Measurements from ENCODE around the gene PCNX3.

PCNX3 gene

DNA sequence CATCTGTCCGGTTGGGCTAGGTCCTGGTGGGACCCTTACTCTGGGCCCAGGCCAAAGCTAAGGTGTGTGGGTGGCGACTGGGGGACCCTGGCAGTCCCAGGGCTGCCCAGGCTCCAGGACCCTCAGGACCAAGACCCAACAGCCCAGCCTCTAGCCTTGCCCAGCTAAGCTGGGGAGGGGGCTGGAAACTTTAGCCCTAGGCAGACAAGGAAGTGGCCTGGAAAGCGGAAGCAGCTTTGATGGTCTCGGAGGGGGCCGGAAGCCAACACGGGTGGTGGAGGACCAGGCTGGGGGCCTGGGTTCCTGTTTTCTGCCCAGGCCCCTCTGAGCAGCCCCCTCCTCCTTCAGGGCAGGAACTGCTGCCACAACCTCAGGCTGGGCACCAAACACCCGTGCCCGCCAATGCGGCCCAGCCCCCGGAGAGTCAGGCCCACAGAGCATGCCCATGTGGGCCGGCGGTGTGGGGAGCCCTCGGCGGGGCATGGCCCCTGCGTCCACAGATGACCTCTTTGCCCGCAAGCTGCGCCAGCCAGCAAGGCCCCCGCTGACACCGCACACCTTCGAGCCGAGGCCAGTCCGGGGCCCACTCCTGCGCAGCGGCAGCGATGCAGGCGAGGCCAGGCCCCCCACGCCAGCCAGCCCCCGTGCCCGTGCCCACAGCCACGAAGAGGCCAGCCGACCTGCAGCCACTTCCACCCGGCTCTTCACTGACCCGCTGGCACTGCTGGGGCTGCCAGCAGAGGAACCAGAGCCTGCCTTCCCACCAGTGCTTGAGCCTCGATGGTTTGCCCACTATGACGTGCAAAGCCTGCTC, 25.1 kb downstream of the PCNX3 start:
- DNase-seq, result no peak

DNA sequence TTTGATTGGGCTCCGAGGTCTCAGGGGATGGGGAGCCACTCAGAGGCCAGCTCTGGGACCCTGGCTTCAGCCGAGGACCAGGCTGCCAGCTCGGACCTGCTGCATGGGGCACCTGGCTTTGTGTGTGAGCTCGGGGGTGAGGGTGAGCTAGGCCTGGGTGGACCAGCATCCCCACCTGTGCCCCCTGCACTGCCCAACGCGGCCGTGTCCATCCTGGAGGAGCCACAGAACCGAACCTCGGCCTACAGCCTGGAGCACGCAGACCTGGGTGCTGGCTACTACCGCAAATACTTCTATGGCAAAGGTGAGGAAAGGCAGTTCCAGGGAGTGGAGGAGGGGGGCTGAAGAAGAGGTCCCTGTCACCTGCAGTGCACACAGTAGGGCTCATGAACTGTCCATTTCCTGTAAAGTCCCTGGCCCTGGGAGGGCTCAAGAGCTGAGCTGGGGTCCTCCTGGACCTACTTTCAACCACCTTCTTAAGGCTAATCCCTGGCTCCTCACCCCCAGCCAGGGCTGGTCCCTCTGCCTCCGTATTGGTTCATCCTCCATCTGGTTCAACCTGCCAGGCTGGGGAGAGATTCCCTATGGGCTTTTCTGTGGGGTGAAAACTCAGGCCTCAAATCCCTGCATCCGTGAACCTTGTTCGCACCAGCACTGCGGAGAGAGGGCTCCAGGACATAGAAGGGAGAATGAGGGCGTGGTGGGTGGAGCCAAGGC, 25.9 kb downstream of the PCNX3 start:
- DNase-seq, result no peak

DNA sequence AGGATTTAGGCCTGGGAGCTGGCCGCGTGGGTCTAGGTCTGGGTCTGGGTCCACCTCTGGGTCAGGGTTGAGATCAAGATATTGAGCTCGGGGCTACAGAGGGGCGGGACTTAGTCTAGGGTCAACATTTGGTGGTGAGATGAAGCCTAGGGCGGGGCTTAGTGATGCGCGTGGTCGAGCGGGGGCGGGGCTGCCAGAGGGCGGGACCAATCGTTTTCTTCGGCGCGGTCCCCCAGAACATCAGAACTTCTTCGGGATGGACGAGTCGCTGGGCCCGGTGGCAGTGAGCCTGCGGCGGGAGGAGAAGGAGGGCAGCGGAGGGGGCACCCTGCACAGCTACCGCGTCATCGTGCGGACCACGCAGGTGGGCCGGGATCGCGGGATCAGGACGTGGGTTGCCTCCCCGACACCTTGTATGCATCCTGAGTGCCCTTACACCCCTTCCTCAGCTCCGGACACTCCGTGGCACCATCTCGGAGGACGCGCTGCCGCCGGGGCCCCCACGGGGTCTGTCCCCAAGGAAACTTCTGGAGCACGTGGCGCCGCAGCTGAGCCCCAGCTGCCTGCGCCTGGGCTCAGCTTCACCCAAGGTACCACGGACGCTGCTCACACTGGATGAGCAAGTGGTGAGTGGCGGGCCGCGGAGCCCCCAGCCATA, 26.6 kb downstream of the PCNX3 start:
- no peak for DNase-seq

DNA sequence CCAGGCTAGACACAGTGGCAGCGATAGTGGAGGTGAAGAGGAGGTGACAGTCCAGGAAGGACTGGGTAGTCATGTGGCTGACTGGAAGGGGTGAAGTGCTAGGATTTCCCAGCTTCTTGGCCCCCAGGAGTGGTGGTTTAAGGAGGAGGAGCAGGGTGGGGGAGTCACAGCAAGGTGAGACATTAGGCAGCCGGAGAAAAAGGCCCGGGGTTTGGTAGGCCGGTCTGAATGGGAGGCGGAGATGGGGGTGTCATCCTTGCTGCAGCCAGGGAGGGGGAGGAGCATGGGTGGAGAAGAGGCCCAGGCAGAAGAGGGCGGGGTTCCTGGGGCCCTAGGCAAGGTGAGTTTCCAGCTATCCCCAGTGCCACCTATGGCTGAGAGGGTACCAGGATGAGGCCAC, 28.4 kb downstream of the PCNX3 start:
- no peak for DNase-seq

DNA sequence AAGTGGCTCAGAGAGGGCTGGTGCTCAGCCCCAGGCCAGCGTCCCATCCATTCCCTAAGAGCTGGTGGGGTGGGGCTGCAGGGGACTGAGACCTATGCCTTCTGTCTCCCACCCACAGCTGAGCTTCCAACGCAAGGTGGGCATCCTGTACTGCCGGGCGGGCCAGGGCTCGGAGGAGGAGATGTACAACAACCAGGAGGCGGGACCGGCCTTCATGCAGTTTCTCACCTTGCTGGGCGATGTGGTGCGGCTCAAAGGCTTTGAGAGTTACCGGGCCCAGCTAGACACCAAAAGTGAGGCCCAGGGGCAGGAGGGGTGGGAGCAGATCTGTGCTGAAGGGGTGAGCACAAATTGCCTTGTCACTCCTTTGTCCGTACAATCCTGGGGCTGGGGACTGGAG, 29.3 kb downstream of the PCNX3 start:
- DNase-seq, result no peak

DNA sequence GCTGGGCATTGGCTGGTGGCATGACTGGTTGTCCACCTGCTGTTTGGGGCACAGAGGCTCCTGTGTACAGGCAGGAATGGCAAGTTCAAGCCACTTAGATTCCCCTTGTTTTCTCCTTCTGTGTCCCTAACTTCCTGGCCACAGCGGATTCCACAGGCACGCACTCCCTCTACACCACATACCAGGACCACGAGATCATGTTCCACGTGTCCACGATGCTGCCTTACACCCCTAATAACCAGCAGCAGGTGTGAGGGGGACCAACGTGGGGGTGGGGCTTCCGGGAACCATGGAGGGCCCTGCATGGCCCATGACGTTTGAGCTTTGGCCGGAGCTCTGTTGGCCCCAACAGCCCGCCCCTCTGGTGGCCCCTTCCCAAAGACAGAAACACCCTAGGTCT, 30.1 kb downstream of the PCNX3 start:
- DNase-seq, result no peak

DNA sequence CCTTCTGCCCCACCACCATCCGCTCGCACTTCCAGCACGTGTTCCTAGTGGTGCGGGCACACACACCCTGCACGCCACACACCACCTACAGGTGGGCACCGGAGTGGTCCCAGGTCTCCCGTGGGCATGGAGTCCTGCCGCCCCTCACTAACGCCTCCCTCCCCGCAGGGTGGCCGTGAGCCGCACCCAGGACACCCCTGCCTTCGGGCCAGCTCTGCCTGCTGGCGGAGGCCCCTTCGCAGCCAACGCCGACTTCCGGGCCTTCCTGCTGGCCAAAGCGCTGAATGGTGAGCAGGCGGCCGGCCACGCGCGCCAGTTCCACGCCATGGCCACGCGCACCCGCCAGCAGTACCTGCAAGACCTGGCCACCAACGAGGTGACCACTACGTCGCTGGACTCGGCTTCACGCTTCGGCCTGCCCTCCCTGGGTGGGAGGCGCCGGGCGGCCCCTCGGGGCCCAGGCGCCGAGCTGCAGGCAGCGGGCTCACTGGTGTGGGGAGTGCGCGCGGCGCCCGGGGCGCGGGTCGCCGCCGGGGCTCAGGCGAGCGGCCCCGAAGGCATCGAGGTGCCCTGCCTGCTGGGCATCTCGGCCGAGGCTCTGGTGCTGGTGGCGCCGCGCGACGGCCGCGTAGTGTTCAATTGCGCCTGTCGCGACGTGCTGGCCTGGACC, 30.8 kb downstream of the PCNX3 start:
- no peak for DNase-seq

DNA sequence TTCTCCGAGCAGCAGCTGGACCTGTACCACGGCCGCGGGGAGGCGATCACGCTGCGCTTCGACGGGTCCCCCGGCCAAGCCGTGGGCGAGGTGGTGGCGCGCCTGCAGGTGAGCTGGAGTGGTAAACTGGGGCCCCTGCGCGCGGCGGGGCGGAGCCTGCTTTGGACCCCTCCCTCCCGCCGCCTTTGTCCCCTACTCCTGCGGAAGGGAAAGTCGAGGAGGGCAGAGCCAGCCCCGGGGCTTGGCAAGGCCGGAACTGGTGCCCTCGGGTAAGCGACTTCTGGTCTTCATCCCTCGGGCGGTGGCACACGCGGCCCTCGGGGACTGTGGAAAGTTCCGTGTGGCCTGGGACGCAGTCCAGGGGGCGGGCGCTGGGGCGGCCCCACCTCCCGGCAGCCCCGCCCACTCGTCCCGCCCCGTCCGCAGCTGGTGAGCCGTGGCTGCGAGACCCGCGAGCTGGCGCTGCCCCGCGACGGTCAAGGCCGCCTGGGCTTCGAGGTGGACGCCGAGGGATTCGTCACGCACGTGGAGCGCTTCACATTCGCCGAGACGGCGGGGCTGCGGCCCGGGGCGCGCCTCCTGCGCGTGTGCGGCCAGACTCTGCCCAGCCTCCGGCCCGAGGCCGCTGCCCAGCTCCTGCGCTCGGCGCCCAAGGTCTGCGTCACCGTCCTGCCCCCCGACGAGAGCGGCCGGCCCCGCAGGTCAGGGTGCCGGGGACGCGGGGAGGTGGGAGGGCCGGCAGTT, 31.6 kb downstream of the PCNX3 start:
- DNase-seq, result no peak

DNA sequence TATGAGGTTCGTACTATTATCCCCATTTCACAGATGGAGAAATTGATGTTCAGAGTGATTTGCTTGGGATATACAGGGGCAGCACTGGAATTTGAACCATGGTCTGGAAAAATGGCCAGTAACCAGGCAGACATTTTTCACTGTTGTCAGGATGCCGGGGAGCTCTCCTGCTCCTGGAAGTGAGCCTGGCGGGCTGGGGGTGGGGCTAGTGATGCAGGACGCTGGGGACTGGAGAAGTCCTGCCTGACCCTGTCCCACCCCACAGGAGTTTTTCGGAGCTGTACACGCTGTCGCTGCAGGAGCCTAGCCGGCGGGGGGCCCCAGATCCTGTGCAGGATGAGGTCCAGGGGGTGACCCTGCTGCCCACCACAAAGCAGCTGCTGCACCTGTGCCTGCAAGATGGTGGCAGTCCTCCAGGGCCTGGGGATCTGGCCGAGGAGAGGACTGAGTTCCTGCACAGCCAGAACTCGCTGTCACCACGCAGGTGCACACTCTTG, 33.5 kb downstream of the PCNX3 start:
- DNase-seq, result no peak

DNA sequence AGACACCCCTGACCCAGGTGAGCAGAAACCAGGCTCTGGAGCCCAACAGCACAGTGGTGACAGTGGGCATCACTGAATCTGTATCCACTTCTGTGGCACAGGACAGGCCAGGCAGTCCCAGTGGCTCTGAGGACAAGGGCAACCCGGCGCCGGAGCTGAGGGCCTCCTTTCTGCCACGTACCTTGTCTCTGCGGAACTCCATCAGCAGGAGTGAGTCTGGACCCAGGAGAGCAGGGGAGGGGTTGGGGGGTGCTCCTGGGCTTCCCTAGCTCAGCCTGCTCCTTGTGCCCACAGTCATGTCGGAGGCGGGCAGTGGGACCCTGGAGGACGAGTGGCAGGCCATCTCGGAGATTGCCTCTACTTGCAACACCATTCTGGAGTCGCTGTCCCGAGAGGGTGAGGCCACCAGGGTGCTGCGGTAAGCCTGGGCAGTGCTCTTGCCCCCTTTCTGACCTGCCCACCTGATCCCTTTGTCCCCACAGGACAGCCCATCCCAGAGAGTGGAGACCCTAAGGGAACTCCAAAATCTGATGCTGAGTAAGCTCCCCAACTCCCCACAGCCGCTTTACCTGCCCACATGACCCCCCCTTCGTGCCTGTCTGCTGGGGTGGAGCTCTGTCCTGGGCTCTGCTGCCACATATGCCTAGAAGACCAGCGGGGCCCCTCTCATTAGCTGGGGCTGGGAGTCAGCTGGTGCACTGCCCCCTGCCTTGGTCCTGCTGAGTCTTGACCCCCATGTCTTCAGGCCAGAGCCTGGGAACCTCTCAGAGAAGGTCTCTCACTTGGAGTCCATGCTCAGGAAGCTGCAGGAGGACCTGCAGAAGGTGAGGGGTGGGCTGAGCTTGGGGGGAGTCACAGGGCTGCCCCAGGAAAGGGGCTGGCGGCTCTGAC, 34.3 kb downstream of the PCNX3 start:
- no peak for DNase-seq

DNA sequence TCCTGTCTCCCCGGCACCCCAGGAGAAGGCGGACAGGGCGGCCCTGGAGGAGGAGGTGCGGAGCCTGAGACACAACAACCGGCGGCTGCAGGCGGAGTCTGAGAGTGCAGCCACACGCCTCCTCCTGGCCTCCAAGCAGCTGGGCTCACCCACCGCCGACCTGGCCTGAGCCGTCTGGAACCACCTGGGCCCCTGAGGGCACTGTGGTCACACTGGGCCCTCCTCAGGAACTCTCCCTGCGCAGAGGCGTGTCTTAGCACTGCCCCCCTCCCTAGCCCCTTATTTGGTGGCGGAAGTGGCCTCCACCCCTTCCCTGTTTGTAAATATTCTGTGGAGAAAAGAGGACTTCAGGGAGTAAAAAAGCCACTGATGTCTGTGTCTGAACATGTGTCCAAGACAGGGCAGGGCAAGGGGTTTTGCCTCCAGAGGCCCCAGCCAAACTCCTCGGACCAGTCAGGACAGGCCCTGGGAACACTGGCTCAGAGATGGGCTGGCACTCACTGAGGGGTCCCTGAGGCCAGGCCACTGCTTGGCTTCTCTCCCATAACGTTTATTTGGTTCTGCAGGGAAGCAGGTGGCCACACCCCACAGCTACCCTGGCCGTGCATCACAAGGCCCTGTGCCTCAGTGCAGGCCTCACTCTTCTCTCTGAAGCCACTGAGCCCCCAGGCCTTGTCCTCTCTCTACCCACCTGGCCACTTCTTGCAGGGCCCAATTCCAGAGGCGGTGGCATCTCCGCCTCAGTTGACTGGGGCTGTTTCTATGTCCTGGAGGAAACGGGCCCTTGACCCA, 35.2 kb downstream of the PCNX3 start:
- DNase-seq, result no peak

DNA sequence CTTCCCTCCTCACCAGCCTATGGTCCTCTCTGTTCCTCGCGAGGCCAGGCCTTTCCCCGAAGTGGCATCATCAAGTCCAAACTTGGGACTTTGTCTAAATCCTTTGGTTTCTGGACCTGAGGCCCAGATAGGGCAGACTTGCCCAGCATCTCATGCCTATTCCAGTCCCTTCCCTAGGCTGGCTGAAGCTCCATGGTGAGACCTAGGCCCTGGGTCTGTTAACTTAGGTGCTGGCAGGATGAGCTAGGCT, 35.7 kb downstream of the PCNX3 start:
- no peak for DNase-seq

DNA sequence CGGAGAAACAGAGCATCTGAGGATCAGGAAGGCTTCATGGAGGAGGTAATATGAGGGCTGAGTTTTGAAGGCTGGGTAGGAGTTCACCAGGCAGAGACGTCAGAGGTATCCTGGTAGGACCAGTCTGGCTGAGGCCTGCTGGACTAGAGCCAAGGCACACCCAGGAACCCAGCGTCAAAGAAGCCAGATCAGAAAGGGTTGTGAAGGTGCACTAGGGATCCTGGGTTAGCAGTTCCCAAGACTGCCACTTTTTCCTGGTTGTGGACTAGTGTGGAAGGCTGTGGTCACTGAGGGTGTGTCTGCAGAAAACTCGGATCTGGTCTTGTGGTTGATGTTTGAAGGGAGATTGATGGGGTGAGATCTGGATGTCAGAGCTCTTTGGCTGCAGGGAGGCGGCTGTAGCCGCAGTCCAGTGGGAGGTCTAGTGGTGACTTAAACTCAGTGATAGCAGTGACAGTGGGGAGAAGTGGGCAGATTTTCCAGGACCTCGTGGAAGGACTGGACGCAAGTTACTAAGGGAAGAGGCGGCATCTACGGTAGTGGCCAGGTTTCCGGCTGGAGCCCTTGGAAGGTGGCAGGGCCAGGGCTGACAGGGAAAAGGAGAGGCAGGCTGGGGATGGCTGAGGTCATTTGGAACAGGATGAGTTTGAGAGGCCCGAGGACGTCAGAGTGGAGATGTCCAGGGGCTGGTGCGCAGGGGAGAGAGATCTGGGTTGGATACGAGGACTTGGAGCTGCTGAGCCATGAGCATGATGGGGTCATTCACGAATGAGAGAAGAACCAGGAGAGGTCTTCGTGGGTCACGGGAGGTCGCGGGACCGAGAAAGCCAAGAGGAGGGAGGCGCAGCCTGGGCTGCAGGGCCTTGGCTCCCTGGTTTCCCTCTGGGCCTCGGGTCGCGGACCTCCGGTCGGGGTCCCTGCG, 36.3 kb downstream of the PCNX3 start:
- no peak for DNase-seq

DNA sequence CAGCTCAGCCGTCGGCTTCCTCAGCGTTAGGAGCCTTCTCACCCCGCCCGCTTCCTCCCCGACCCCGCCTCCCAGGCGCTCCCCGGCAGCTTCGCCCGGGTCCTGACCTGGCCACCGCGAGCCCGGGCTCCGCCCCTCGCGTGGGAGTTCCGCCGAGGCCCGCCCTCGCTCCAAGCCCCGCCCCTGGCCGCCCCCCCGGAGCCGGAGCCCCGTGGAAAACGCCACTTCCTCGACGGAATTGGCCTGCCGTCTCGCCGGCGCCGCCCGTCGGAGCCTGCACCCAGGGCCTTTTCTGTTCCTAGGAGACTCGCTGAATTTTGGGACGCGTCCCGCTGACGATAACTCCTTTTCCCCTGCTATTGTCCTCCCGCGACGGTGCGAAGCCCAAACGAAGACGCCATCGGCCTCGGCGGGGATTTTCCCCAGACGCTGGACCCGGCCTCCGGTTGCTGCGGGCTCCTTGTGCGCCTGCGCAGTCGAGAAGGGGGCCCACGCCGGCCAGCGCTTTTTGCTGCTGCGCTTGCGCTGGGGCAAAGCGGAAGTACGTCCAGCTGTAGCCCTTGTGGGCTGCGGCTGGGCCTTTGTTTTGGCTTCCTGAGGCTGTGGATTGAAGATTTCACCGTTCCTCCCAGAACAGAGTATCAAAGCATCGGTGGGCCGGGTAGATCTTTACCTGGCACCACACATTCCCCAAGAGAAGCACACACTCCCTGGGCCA, 37.1 kb downstream of the PCNX3 start:
- DNase-seq, result peak; percentile 96

DNA sequence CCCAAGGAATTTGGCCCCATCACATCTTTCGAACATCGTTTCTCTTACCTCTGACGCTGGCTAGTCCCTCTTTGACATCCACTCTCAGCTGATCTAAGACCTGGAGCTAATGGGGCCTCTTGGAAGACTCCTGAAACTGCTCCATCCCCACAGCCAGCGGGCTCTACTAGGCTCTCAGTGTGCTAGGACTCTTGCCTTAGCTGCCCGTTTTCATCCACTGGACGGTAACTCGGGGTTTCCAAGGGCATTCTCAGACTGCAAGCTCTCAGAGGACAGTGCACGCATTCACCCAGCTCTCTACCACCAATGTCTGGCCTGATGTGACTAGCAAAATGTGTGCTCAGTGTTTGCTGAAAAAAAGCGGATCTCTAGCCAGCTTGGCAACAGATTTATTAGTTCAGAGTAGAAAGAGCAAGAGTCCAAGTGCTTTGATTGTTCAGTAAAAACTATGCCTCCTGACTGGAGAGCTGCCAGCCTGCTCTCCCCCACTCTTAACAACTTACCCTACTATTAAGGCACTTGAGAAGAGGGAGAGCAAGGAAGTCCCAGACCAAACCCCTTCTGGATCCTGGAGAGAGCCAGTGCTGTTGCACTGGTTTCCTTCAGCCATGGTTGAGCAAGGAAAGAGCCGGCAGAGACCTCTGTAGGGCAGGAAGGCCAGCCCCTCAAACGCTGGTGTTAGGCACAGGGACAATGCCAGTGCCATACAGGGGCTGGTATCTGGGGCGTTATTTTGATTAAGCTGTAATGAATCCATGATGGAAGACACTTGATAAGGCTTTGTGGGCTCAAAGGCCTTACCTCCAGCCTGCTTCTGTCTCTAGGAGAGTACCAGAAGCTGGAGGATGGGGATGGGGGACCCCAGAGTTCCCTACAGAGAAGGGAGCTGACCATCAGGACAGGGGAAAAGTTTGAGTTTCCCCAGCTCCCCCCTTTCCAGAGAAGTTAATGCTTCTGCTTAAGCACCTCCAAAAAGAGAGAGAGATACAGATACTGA, 38.0 kb downstream of the PCNX3 start:
- DNase-seq, result no peak

DNA sequence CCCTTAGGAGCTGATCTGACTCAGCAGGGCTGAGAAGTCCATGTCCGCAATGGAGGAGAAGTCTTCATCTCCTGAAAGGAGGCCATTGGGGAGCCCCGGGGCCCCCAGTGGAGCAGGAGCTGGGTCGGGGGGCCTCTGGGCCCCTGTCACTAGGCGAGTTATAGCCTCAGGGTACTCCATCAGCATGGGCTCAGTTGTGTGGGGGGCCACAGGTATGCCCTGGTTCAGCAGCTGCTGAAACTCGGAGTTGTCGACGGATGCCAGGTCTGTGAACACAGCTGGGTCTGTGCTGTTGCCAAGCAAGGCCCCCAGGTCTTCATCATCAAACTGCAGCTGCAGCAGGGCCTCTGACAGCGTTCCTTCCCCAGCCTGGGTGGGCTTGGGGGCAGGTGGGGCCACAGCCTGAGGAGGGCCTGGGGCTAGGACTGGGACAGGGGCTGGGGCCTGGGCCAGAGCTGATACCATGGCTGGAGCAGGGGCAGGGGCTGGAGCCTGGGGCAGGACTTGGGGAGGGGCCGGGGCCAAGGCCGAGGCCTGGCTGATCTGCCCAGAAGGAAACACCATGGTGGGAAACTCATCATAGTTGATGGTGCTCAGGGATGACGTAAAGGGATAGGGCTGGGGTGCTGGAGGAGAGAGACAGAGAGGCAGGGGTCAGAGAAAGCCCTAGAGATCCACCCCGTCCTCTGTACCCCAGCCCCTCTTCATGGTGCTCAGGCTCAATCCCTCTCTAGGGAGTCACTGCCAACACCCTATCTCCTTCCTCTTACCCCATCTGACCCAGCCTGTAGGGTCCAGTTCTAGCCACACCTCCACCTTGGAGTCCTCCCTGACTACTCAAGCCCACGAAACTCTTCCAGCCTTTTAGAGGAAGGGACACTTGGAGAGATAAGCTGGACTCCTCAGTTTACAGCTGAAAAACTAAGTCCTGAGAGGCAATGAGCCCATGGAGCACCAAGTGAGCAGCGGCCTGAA, 39.1 kb downstream of the PCNX3 start:
- DNase-seq, result no peak
